ENCODE data around the gene TCF7L1.
"Not testable (repeated sequence)": the region's sequence is repeated elsewhere in the genome, so short reads cannot be mapped to it uniquely, and the experiment has no call there.

Gene TCF7L1

GRCh38 chr2:85327822-85328617 is 194.8 kb downstream of the TCF7L1 start, which contains the start of gene TGOLN2:
Gene TGOLN2, minus strand, starts transcription at chr2:85327989. Its CDS starts 27 bp downstream, at chr2:85327962.
- peak; percentile 86 for DNase-seq

GRCh38 chr2:85329181-85329651 is 196.0 kb downstream of the TCF7L1 start:
- no peak for DNase-seq

GRCh38 chr2:85329701-85330100 is 196.5 kb downstream of the TCF7L1 start:
- not testable (repeated sequence) for DNase-seq

- no peak for DNase-seq
These were observed 197.8 kb downstream of the TCF7L1 start for GRCh38 chr2:85330839-85331636.

GRCh38 chr2:85333877-85334276 is 200.7 kb downstream of the TCF7L1 start:
- not testable (repeated sequence) for DNase-seq

- no peak for DNase-seq
These were observed 201.7 kb downstream of the TCF7L1 start for GRCh38 chr2:85334928-85335327.

GRCh38 chr2:85340034-85340892 is 207.1 kb downstream of the TCF7L1 start:
- no peak for DNase-seq

GRCh38 chr2:85341269-85342029 is 208.3 kb downstream of the TCF7L1 start:
- DNase-seq = no peak

- no peak for DNase-seq
These were observed 209.0 kb downstream of the TCF7L1 start for GRCh38 chr2:85342156-85342555.

- DNase-seq = not testable (repeated sequence)
These were observed 210.2 kb downstream of the TCF7L1 start for GRCh38 chr2:85343207-85343895.

GRCh38 chr2:85344356-85344954 is 211.3 kb downstream of the TCF7L1 start:
- no peak for DNase-seq

GRCh38 chr2:85347599-85347998 is 214.4 kb downstream of the TCF7L1 start:
- DNase-seq = no peak

- no peak for DNase-seq
These were observed 220.7 kb downstream of the TCF7L1 start for GRCh38 chr2:85353876-85354285.

- peak; percentile 97 for DNase-seq
These were observed 221.3 kb downstream of the TCF7L1 start, which contains the start of the genes ELMOD3 and RETSAT for GRCh38 chr2:85354286-85355072. Gene ELMOD3, plus strand, starts transcription at chr2:85354769. Its CDS starts 2,430 bp downstream, at chr2:85357199. Gene RETSAT, minus strand, starts transcription at chr2:85354528. Its CDS starts 21 bp downstream, at chr2:85354507.

GRCh38 chr2:85355073-85355410 is 221.8 kb downstream of the TCF7L1 start:
- DNase-seq = no peak

- DNase-seq = no peak
These were observed 222.3 kb downstream of the TCF7L1 start for GRCh38 chr2:85355521-85355920.

GRCh38 chr2:85356186-85356585 is 223.0 kb downstream of the TCF7L1 start:
- no peak for DNase-seq

GRCh38 chr2:85357736-85358135 is 224.5 kb downstream of the TCF7L1 start:
- DNase-seq = no peak
